PC-3 (cell line): ENCODE data around the gene TEC. TPM values are rescaled to one million over a fixed set of nuclear protein-coding genes. Genes with fewer than 3 reads are reported as not detected.

ENCODE experiments used
- ATAC-seq: fragments of 200-7000 bp; cut with Tn5 transposase; 2 replicates; pipeline ENCODE4 v1.9.1; 2020; ENCODE audit warnings: mild to moderate bottlenecking, moderate library complexity
- BruUV-seq: library from RNA; stranded (reverse); fragments of 400-500 nt; replicated peaks from 2 replicates; lab custom pipeline; 2021; lab: Mats Ljungman, UMichigan
- CTCF ChIA-PET: fragments of 300-600 bp; sonication (Branson Sonifier 250); formaldehyde crosslinking; loops from one replicate; lab custom pipeline; 2022; ENCODE audit warnings: antibody characterized with exemption; lab: Charles Lee
- POLR2A ChIA-PET: fragments of 300-600 bp; sonication (Branson Sonifier 250); formaldehyde crosslinking; loops from one replicate; lab custom pipeline; 2022; ENCODE audit warnings: antibody characterized with exemption; ENCODE audit not compliant: unreplicated experiment; lab: Charles Lee
- DNase-seq: peaks from one replicate; pipeline ENCODE4 v3.0.0-alpha.2; 2015
- H2AFZ ChIP-seq: fragments of 300-600 bp; sonication (generic); 2 replicates; pipeline ENCODE4 v1.6.0; 2016; ENCODE audit warnings: antibody characterized with exemption, low read length
- H3F3A ChIP-seq: fragments of 300-600 bp; sonication (generic); one replicate; pipeline ENCODE4 v1.6.0; 2017; ENCODE audit warnings: antibody characterized with exemption, low read length, control low read depth, mild to moderate bottlenecking; ENCODE audit not compliant: unreplicated experiment
- H3K27ac ChIP-seq: fragments of 300-600 bp; sonication (generic); 2 replicates; pipeline ENCODE4 v1.5.1; 2016; ENCODE audit warnings: mild to moderate bottlenecking, low read length
- H3K27me3 ChIP-seq: fragments of 300-600 bp; sonication (generic); 2 replicates; pipeline ENCODE4 v1.6.1; 2016; ENCODE audit warnings: low read length, mixed read lengths
- H3K36me3 ChIP-seq: fragments of 300-600 bp; sonication (generic); 2 replicates; pipeline ENCODE4 v1.6.1; 2016; ENCODE audit warnings: low read depth, mixed run types, low read length, mixed read lengths
- H3K4me1 ChIP-seq: fragments of 300-600 bp; sonication (generic); 2 replicates; pipeline ENCODE4 v1.5.1; 2016; ENCODE audit warnings: low read length; ENCODE audit not compliant: insufficient read depth
- H3K4me2 ChIP-seq: fragments of 300-600 bp; sonication (generic); 2 replicates; pipeline ENCODE4 v1.6.0; 2016; ENCODE audit warnings: low read length
- H3K4me3 ChIP-seq: fragments of 300-600 bp; sonication (generic); 2 replicates; pipeline ENCODE4 v1.5.1; 2016; ENCODE audit warnings: mild to moderate bottlenecking, low read length, mixed read lengths
- H3K79me2 ChIP-seq: fragments of 300-600 bp; sonication (generic); 2 replicates; pipeline ENCODE4 v1.6.1; 2017; ENCODE audit warnings: low read length, mixed read lengths
- H3K9ac ChIP-seq: fragments of 300-600 bp; sonication (generic); 2 replicates; pipeline ENCODE4 v1.6.0; 2016; ENCODE audit warnings: mild to moderate bottlenecking, low read length
- H3K9me2 ChIP-seq: fragments of 300-600 bp; sonication (generic); replicated peaks from 2 replicates; pipeline ENCODE4 v1.6.1; 2016; ENCODE audit warnings: mixed run types, low read length, mixed read lengths
- H3K9me3 ChIP-seq: fragments of 300-600 bp; sonication (generic); 2 replicates; pipeline ENCODE4 v1.6.1; 2016; ENCODE audit warnings: low read length, mixed read lengths
- H4K20me1 ChIP-seq: fragments of 300-600 bp; sonication (generic); 2 replicates; pipeline ENCODE4 v1.6.1; 2016; ENCODE audit warnings: low read length, mixed read lengths
- EZH2 ChIP-seq: fragments of 300-600 bp; sonication (generic); IDR thresholded peaks from one replicate; pipeline ENCODE4 v1.6.1; 2017; ENCODE audit warnings: antibody characterized with exemption, mild to moderate bottlenecking, low read length; ENCODE audit not compliant: unreplicated experiment
- EZH2phosphoT487 ChIP-seq: fragments of 300-600 bp; sonication (generic); IDR thresholded peaks from 2 replicates; pipeline ENCODE4 v1.6.1; 2018; ENCODE audit warnings: mild to moderate bottlenecking, antibody characterized with exemption, low read length, borderline replicate concordance
- intact Hi-C: fragments of 100-400 bp; cut with micrococcal nuclease; formaldehyde crosslinking; loops from 2 replicates; pipeline ENCODE4 v1.9.0; 2023
- total RNA-seq: library from RNA; depleted of rRNA; stranded (reverse); fragments of >200 nt; gene quantifications from 2 replicates; pipeline ENCODE4 v1.2.3, GENCODE V29; 2014
- TF ChIP-seq, protein P1 (sequence below): fragments of 300-600 bp; sonication (generic); conservative IDR thresholded peaks from 2 replicates; pipeline ENCODE4 v1.5.1; 2017; ENCODE audit warnings: antibody characterized with exemption, low read depth, mild to moderate bottlenecking, low read length

The TEC gene
- total RNA-seq, 1 experiment from 2014 or later = 10.4 TPM

- Histone ChIP-seq H4K20me1 (no peaks in the 10 kb centered on the region), H2AFZ (no peak overlapping the region), H3K9me2 (no peaks in the 10 kb centered on the region), H3K79me2 (no peaks in the 10 kb centered on the region), H3F3A (no peaks in the 10 kb centered on the region), H3K4me2 (no peak overlapping the region), H3K9me3 (no peaks in the 10 kb centered on the region), H3K27me3 (no peaks in the 10 kb centered on the region), H3K9ac (no peak overlapping the region), H3K4me3 (no peak overlapping the region), H3K4me1 (no peaks in the 10 kb centered on the region), H3K27ac (no peak overlapping the region), H3K36me3 (no peaks in the 10 kb centered on the region)
- ATAC-seq (no peak), DNase-seq (no peak)
- CTCF ChIA-PET = interaction anchor here (1.0 to 1.1 kb wide), 2 partner anchors 52 to 148 kb away, joined by 3 read pairs; no protein-coding TSS in a partner anchor
- intact Hi-C loops = no loop called here
- no TSS peak for BruUV-seq
- POLR2A ChIA-PET = no interaction called here
- TF ChIP-seq EZH2 = no peak
- TF ChIP-seq, protein P1, sequence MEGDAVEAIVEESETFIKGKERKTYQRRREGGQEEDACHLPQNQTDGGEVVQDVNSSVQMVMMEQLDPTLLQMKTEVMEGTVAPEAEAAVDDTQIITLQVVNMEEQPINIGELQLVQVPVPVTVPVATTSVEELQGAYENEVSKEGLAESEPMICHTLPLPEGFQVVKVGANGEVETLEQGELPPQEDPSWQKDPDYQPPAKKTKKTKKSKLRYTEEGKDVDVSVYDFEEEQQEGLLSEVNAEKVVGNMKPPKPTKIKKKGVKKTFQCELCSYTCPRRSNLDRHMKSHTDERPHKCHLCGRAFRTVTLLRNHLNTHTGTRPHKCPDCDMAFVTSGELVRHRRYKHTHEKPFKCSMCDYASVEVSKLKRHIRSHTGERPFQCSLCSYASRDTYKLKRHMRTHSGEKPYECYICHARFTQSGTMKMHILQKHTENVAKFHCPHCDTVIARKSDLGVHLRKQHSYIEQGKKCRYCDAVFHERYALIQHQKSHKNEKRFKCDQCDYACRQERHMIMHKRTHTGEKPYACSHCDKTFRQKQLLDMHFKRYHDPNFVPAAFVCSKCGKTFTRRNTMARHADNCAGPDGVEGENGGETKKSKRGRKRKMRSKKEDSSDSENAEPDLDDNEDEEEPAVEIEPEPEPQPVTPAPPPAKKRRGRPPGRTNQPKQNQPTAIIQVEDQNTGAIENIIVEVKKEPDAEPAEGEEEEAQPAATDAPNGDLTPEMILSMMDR = no peak
- no peak for TF ChIP-seq EZH2phosphoT487
Measured at GRCh38 chr4:48275686-48276085, 6.0 kb upstream of the TEC start.

GRCh38 chr4:48275247-48275646 is 5.6 kb upstream of the TEC start:
- Histone ChIP-seq H2AFZ (peak overlapping the region; percentile 66), H3K9me3 (no peaks in the 10 kb centered on the region), H3K36me3 (no peaks in the 10 kb centered on the region), H3K79me2 (no peaks in the 10 kb centered on the region), H3K27me3 (no peaks in the 10 kb centered on the region), H4K20me1 (no peaks in the 10 kb centered on the region), H3K27ac (no peak overlapping the region), H3K9me2 (no peaks in the 10 kb centered on the region), H3K4me1 (peaks cover 4% of the 10 kb centered on the region; the same call in 1 of the 2 replicates), H3K4me2 (peak overlapping the region; percentile 48; the same call in 1 of the 2 replicates), H3K9ac (no peak overlapping the region), H3K4me3 (no peak overlapping the region), H3F3A (no peaks in the 10 kb centered on the region)
- ATAC-seq (peak; percentile 74), DNase-seq (peak; percentile 55)
- TF ChIP-seq, protein P1 = peak; percentile 86
- TF ChIP-seq EZH2phosphoT487 = no peak
- TF ChIP-seq EZH2 = no peak
- intact Hi-C loops = no loop called here
- ChIA-PET POLR2A (no interaction called here), CTCF (interaction anchor here (1.0 to 1.1 kb wide), 2 partner anchors 51 to 148 kb away, joined by 3 read pairs; no protein-coding TSS in a partner anchor)
- BruUV-seq = no TSS peak

DNA sequence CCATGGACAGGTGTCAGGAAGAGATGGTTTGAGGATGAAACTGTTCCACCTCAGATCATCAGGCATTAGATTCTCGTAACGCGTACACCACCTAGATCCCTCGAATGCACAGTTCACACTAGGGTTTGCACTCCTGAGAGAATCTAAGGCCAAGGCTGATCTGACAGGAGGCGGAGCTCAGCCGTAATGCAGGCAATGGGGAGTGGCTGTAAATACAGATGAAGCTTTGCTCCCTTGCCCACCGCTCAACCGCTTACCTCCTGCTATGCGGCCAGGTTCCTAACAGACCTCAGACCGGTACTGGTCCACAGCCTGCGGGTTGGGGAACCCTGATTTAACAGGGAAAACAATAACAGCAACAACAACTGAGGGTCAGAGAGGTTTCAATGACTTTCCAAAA is 2.0 kb upstream of the TEC start:
- TF ChIP-seq EZH2phosphoT487 = no peak
- no peak for TF ChIP-seq EZH2
- TF ChIP-seq, protein P1 = no peak
- Histone ChIP-seq H3K27me3 (no peaks in the 10 kb centered on the region), H3K4me3 (no peak overlapping the region), H3F3A (no peaks in the 10 kb centered on the region), H3K36me3 (no peaks in the 10 kb centered on the region), H3K27ac (no peak overlapping the region), H2AFZ (no peak overlapping the region), H3K9me3 (no peaks in the 10 kb centered on the region), H3K4me1 (peaks cover 6% of the 10 kb centered on the region; the same call in 1 of the 2 replicates), H3K79me2 (peaks cover 22% of the 10 kb centered on the region), H3K9ac (no peak overlapping the region), H3K9me2 (no peaks in the 10 kb centered on the region), H4K20me1 (no peaks in the 10 kb centered on the region), H3K4me2 (no peak overlapping the region)
- no TSS peak for BruUV-seq
- CTCF ChIA-PET = no interaction called here
- no peak for ATAC-seq
- POLR2A ChIA-PET = no interaction called here
- intact Hi-C loops = no loop called here
- no peak for DNase-seq
